Measurements from ENCODE around the gene PRPF8. TPM values are rescaled to one million over a fixed set of nuclear protein-coding genes. Genes with fewer than 3 reads are reported as not detected.
"Not testable (repeated sequence)": the region's sequence is repeated elsewhere in the genome, so short reads cannot be mapped to it uniquely, and the experiment has no call there.

The PRPF8 gene
- total and polyA plus RNA-seq, 2 donors (not counting 1 experiment from before 2014, with no cell fraction given), result 177 to 423 TPM

DNA sequence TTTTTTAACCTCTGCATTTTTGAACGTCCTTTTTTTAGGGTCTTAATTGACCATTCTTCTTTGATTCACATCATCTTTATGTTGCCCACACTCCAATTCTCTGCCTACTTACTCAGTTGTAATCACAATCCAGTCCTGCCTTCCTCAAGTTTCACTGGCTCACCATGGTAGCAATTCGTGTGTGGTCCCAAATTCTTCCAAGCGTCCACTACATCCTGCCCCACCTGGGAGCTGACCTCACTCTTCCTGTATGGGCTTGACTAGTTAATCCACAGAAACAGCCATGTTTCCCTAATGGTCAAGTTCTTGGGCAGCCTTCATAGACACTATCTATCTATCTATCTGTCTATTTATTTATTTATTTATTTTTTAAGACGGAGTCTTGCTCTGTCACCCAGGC is 18.4 kb upstream of the PRPF8 start:
- TF ChIP-seq, protein P1, sequence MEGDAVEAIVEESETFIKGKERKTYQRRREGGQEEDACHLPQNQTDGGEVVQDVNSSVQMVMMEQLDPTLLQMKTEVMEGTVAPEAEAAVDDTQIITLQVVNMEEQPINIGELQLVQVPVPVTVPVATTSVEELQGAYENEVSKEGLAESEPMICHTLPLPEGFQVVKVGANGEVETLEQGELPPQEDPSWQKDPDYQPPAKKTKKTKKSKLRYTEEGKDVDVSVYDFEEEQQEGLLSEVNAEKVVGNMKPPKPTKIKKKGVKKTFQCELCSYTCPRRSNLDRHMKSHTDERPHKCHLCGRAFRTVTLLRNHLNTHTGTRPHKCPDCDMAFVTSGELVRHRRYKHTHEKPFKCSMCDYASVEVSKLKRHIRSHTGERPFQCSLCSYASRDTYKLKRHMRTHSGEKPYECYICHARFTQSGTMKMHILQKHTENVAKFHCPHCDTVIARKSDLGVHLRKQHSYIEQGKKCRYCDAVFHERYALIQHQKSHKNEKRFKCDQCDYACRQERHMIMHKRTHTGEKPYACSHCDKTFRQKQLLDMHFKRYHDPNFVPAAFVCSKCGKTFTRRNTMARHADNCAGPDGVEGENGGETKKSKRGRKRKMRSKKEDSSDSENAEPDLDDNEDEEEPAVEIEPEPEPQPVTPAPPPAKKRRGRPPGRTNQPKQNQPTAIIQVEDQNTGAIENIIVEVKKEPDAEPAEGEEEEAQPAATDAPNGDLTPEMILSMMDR (IDR thresholded peaks at IDR 0.05), result no peak
- no peak for TF ChIP-seq EZH2 (IDR thresholded peaks at IDR 0.05; ENCODE audit: borderline replicate concordance, insufficient read depth, low read depth, low read length, poor library complexity, severe bottlenecking)
- Histone ChIP-seq H3K9me3 (ENCODE audit: control extremely low read depth in 1 of 3, control insufficient read depth in 2 of 3, insufficient read depth in 1 of 3, low read length in 2 of 3) (peaks cover 0 to 5% (median 0%) of the 10 kb centered on the region in 3 donors), H3K4me2 (replicated peaks; ENCODE audit: low read depth, low read length, poor library complexity, severe bottlenecking) (no peak overlapping the region), H3K27ac (ENCODE audit: low read length in 2 of 2) (no peak overlapping the region), H3K79me2 (ENCODE audit: control insufficient read depth, insufficient read depth, low read length) (no peaks in the 10 kb centered on the region), H3K9ac (ENCODE audit: low read length) (no peak overlapping the region), H3K27me3 (replicated peaks in 1 of 4; ENCODE audit: control extremely low read depth in 1 of 4, control insufficient read depth in 3 of 4, insufficient read depth in 4 of 4, low read length in 3 of 4) (peaks cover 0 to 18% (median 10%) of the 10 kb centered on the region in 4 experiments), H3K4me3 (ENCODE audit: control extremely low read depth in 1 of 5, extremely low read depth in 1 of 5, insufficient read depth in 1 of 5, low read depth in 2 of 5, low read length in 4 of 5) (no peak overlapping the region), H3K4me1 (ENCODE audit: control insufficient read depth in 2 of 2, insufficient read depth in 2 of 2, low read length in 2 of 2) (no peaks in the 10 kb centered on the region), H4K20me1 (ENCODE audit: control insufficient read depth, insufficient read depth, low read length, poor library complexity, severe bottlenecking) (no peaks in the 10 kb centered on the region), H2AFZ (ENCODE audit: insufficient read depth, low read depth, low read length, poor library complexity, severe bottlenecking) (no peak overlapping the region), H3K36me3 (replicated peaks in 1 of 2; ENCODE audit: control extremely low read depth in 1 of 2, control insufficient read depth in 1 of 2, extremely low read depth in 1 of 2, insufficient read depth in 2 of 2, low read length in 1 of 2) (no peaks in the 10 kb centered on the region)
- no peak for ATAC-seq (ENCODE audit: low read depth)
- no peak for DNase-seq
- Mint-ChIP-seq H3K4me1 (no peaks in the 10 kb centered on the region), H3K4me3 (no peak overlapping the region), H3K27ac (no peak overlapping the region), H3K9me3 (ENCODE audit: insufficient read depth) (no peaks in the 10 kb centered on the region), H3K27me3 (peaks cover 23% of the 10 kb centered on the region)
- WGBS (ENCODE audit: insufficient coverage), result 72% methylated on average over 3 of the region's 4 CpGs
- CTCF ChIA-PET, result no interaction called here
- intact Hi-C loops (cut with micrococcal nuclease), result no loop called here
- POLR2A ChIA-PET, result no interaction called here

DNA sequence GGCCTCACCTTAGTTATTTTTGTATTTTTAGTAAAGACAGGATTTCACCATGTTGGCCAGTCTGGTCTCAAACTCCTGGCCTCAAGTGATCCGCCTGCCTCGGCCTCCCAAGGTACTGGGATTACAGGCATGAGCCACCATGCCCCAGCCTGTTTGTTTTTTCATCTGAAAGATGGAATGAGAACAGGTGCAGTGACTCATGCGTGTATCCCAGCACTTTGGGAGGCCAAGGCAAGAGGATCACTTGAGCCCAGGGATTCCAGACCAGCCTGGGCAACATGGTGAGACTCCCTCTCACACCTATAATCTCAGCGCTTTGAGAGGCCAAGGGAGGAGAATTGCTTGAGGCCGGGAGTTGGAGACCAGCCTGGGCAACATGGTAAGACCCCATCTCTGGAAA is 15.2 kb upstream of the PRPF8 start:
- 100% methylated on average over 3 of the region's 5 CpGs for WGBS (ENCODE audit: insufficient coverage)
- CTCF ChIA-PET, result not testable (repeated sequence)

More for the DNA sequence above, 15.2 kb upstream of the PRPF8 start:
- H3K79me2 ChIP-seq (ENCODE audit: control insufficient read depth, insufficient read depth, low read length); H3K4me2 ChIP-seq (replicated peaks; ENCODE audit: low read depth, low read length, poor library complexity, severe bottlenecking); H3K4me1 Mint-ChIP-seq; H3K27ac Mint-ChIP-seq; H3K4me3 Mint-ChIP-seq; H3K4me1 ChIP-seq (ENCODE audit: control insufficient read depth in 2 of 2, insufficient read depth in 2 of 2, low read length in 2 of 2); ATAC-seq (ENCODE audit: low read depth); H2AFZ ChIP-seq (ENCODE audit: insufficient read depth, low read depth, low read length, poor library complexity, severe bottlenecking); H3K27me3 Mint-ChIP-seq; H3K27ac ChIP-seq (ENCODE audit: low read length in 2 of 2); H4K20me1 ChIP-seq (ENCODE audit: control insufficient read depth, insufficient read depth, low read length, poor library complexity, severe bottlenecking); H3K9me3 ChIP-seq (ENCODE audit: control extremely low read depth in 1 of 3, control insufficient read depth in 2 of 3, insufficient read depth in 1 of 3, low read length in 2 of 3); H3K27me3 ChIP-seq (replicated peaks in 1 of 4; ENCODE audit: control extremely low read depth in 1 of 4, control insufficient read depth in 3 of 4, insufficient read depth in 4 of 4, low read length in 3 of 4); H3K9me3 Mint-ChIP-seq (ENCODE audit: insufficient read depth); DNase-seq; intact Hi-C loops (cut with micrococcal nuclease); H3K4me3 ChIP-seq (ENCODE audit: control extremely low read depth in 1 of 5, extremely low read depth in 1 of 5, insufficient read depth in 1 of 5, low read depth in 2 of 5, low read length in 4 of 5); POLR2A ChIA-PET; H3K36me3 ChIP-seq (replicated peaks in 1 of 2; ENCODE audit: control extremely low read depth in 1 of 2, control insufficient read depth in 1 of 2, extremely low read depth in 1 of 2, insufficient read depth in 2 of 2, low read length in 1 of 2); H3K9ac ChIP-seq (ENCODE audit: low read length): not testable (repeated sequence)

All from B cell (primary cell).